SK-N-SH (cell line): Measurements from ENCODE around the gene CKS1B. TPM values are rescaled to one million over a fixed set of nuclear protein-coding genes. Genes with fewer than 3 reads are reported as not detected.

ENCODE experiments used
- CTCF ChIA-PET: fragments of 300-600, 350-600 bp; formaldehyde crosslinking; extraction: SDS; loops from one replicate; lab custom pipeline; 2021; lab: Yijun Ruan, JAX
- POLR2A ChIA-PET: fragments of 350-600 bp; sonication (Branson Sonifier 250); formaldehyde crosslinking; extraction: SDS; loops from one replicate; lab custom pipeline; 2020; ENCODE audit warnings: antibody characterized with exemption, inconsistent platforms; lab: Yijun Ruan, JAX
- DNase-seq: peaks from one replicate; pipeline ENCODE4 v3.0.0; 2012
- H2AFZ ChIP-seq: fragments of 200-600 bp; sonication (generic); 2 replicates; pipeline ENCODE4 v1.8.1; 2016; ENCODE audit warnings: antibody characterized with exemption, mild to moderate bottlenecking, low read depth
- H3F3A ChIP-seq: fragments of 200-600 bp; sonication (generic); replicated peaks from 2 replicates; pipeline ENCODE3; 2016; ENCODE audit warnings: antibody characterized with exemption, mild to moderate bottlenecking; ENCODE audit not compliant: insufficient read depth
- H3K27ac ChIP-seq, 2 experiments: fragments of 200-500 bp in 1 of 2; fragments of 200-600 bp in 1 of 2; sonication (Bioruptor generic) in 1 of 2; sonication (generic), shearing (Covaris generic) in 1 of 2; 2 replicates each; pipeline versions ENCODE4 v1.5.1 to v1.6.1; 2014 to 2016; ENCODE audit warnings: low read depth in 2 of 2, inconsistent platforms in 1 of 2, low read length in 1 of 2, mild to moderate bottlenecking in 1 of 2, mixed read lengths in 1 of 2
- H3K27me3 ChIP-seq: fragments of 200-600 bp; sonication (generic), shearing (Covaris generic); 2 replicates; pipeline ENCODE4 v1.6.1; 2016; ENCODE audit warnings: mixed run types; ENCODE audit not compliant: insufficient read depth
- H3K36me3 ChIP-seq, 2 experiments: fragments of 200-500 bp in 1 of 2; fragments of 200-600 bp in 1 of 2; sonication (Bioruptor generic) in 1 of 2; sonication (generic) in 1 of 2; replicated peaks in 1 of 2; 2 replicates each; pipeline versions ENCODE3 to v1.5.1; 2014 to 2016; ENCODE audit warnings: low read length in 1 of 2, mild to moderate bottlenecking in 1 of 2; ENCODE audit not compliant: insufficient read depth in 2 of 2, control insufficient read depth in 1 of 2
- H3K4me1 ChIP-seq, 2 experiments: fragments of 200-500 bp in 1 of 2; fragments of 200-600 bp in 1 of 2; sonication (Bioruptor generic) in 1 of 2; sonication (generic), shearing (Covaris generic) in 1 of 2; 2 replicates each; pipeline versions ENCODE4 v1.5.1 to v1.6.1; 2014 to 2016; ENCODE audit warnings: low read depth in 1 of 2, low read length in 1 of 2, mixed run types in 1 of 2; ENCODE audit not compliant: insufficient read depth in 2 of 2, control insufficient read depth in 1 of 2
- H3K4me2 ChIP-seq: fragments of 200-600 bp; sonication (generic), shearing (Covaris generic); 2 replicates; pipeline ENCODE4 v1.6.1; 2017; ENCODE audit warnings: mixed run types
- H3K4me3 ChIP-seq, 2 experiments: fragments of 200-500 bp in 1 of 2; fragments of 200-600 bp in 1 of 2; sonication (Bioruptor generic) in 1 of 2; sonication (generic), shearing (Covaris generic) in 1 of 2; 2 replicates each; pipeline versions ENCODE4 v1.5.1 to v1.8.1; 2014 to 2016; ENCODE audit warnings: low read depth in 2 of 2, inconsistent platforms in 1 of 2, low read length in 1 of 2, mild to moderate bottlenecking in 1 of 2, mixed read lengths in 1 of 2, moderate library complexity in 1 of 2
- H3K79me2 ChIP-seq: fragments of 200-600 bp; sonication (generic); 2 replicates; pipeline ENCODE4 v1.8.1; 2017; ENCODE audit warnings: mild to moderate bottlenecking; ENCODE audit not compliant: insufficient read depth
- H3K9ac ChIP-seq: fragments of 200-600 bp; sonication (generic); 2 replicates; pipeline ENCODE4 v1.6.1; 2017; ENCODE audit warnings: mixed run types
- H3K9me2 ChIP-seq: fragments of 200-600 bp; sonication (generic); 2 replicates; pipeline ENCODE4 v1.6.1; 2017; ENCODE audit warnings: mixed run types
- H3K9me3 ChIP-seq: fragments of 200-600 bp; sonication (generic); 2 replicates; pipeline ENCODE4 v1.6.1; 2017; ENCODE audit warnings: mixed run types, mild to moderate bottlenecking, moderate library complexity
- H4K20me1 ChIP-seq: fragments of 200-600 bp; sonication (generic); 2 replicates; pipeline ENCODE4 v1.6.1; 2017; ENCODE audit warnings: mild to moderate bottlenecking, mixed run types; ENCODE audit not compliant: insufficient read depth
- ELF1 ChIP-seq: IDR thresholded peaks from 2 replicates; pipeline ENCODE4 v1.4.0; 2012
- GABPA ChIP-seq: IDR thresholded peaks from 2 replicates; pipeline ENCODE4 v1.4.0; 2012; ENCODE audit warnings: low read depth, mild to moderate bottlenecking
- GATA2 ChIP-seq: sonication (generic); formaldehyde crosslinking; IDR thresholded peaks from 2 replicates; pipeline ENCODE4 v1.5.0; 2020; ENCODE audit warnings: mild to moderate bottlenecking, missing genetic modification reagents
- IRF3 ChIP-seq: fragments of 150-350 bp; IDR thresholded peaks from 2 replicates; pipeline ENCODE4 v1.6.1; 2016; ENCODE audit warnings: mild to moderate bottlenecking, low read depth, low read length
- RFX5 ChIP-seq: IDR thresholded peaks from 2 replicates; pipeline ENCODE4 v1.6.1; 2012; ENCODE audit warnings: mild to moderate bottlenecking, improper control_type of control experiment, low read length
- YY1 ChIP-seq: IDR thresholded peaks from 2 replicates; pipeline ENCODE4 v1.4.0; 2012; ENCODE audit warnings: low read depth, mild to moderate bottlenecking
- WGBS: methylation state at CpG from one replicate; pipeline ENCODE4 v1.1.6; 2017; ENCODE audit warnings: low lambda C conversion rate; 5-methylcytosine and 5-hydroxymethylcytosine counted together
- polyA plus RNA-seq, 3 experiments: library from polyadenylated mRNA; depleted of rRNA; stranded (reverse); fragments of >200 nt; gene quantifications; 2 replicates each; pipeline ENCODE4 v1.2.3, GENCODE V29; 2012
- TF ChIP-seq, protein P1 (sequence below): fragments of 200-600 bp; sonication (generic); IDR thresholded peaks from 2 replicates; pipeline ENCODE4 v1.6.1; 2017; ENCODE audit warnings: antibody characterized with exemption, mild to moderate bottlenecking, moderate library complexity
- TF ChIP-seq, protein P2 (sequence below): IDR thresholded peaks from 2 replicates; pipeline ENCODE4 v1.4.0; 2012; ENCODE audit warnings: low read depth, borderline replicate concordance

Gene CKS1B
- polyA plus RNA-seq, 1 of the 3 experiments (the other 2 are of a cell fraction), result 308 TPM

GRCh38 chr1:155006601-155007101, 32.2 kb downstream of the CKS1B start:
- CTCF ChIA-PET, result interaction anchor here (1.3 to 4.4 kb wide), 4 partner anchors 10 to 85 kb away, joined by 5 to 37 read pairs (median 8); partner anchors contain the start of gene ADAM15
- 68% methylated on average over 2 of the region's 2 CpGs for WGBS

GRCh38 chr1:155007251-155007828, 32.9 kb downstream of the CKS1B start:
- Histone ChIP-seq H3K4me2 (no peak overlapping the region), H3K27me3 (no peaks in the 10 kb centered on the region), H3F3A (peaks cover 8% of the 10 kb centered on the region), H3K4me1 (peaks cover 10 to 27% of the 10 kb centered on the region in 2 experiments), H3K36me3 (peaks cover 0 to 5% of the 10 kb centered on the region in 2 experiments), H3K79me2 (peaks cover 33% of the 10 kb centered on the region), H3K27ac (no peak overlapping the region), H4K20me1 (peaks cover 3% of the 10 kb centered on the region; the same call in 1 of the 2 replicates)
- CTCF ChIA-PET, result interaction anchor here (1.1 to 4.4 kb wide), 7 partner anchors 8 to 84 kb away, joined by 3 to 37 read pairs (median 6); partner anchors contain the start of gene ADAM15
- no peak for DNase-seq
- 97% methylated on average over 4 of the region's 6 CpGs for WGBS
- no peak for TF ChIP-seq GABPA
- no peak for TF ChIP-seq RFX5
- TF ChIP-seq, all 33 proteins: peak for 0
- no peaks in the 10 kb centered on the region for H3K9me3 ChIP-seq
- H3K9ac ChIP-seq, result no peak overlapping the region
- no peak overlapping the region for H2AFZ ChIP-seq
- H3K4me3 ChIP-seq, result no peak overlapping the region
- POLR2A ChIA-PET, result no interaction called here
- no peaks in the 10 kb centered on the region for H3K9me2 ChIP-seq

More at GRCh38 chr1:155006601-155007101, 32.2 kb downstream of the CKS1B start:
- Histone ChIP-seq H3K4me1 (peaks cover 10 to 20% of the 10 kb centered on the region in 2 experiments), H3K79me2 (peaks cover 35% of the 10 kb centered on the region), H3K4me3 (no peak overlapping the region), H3K27me3 (no peaks in the 10 kb centered on the region), H3K9ac (no peak overlapping the region), H3K9me3 (no peaks in the 10 kb centered on the region), H3K9me2 (no peaks in the 10 kb centered on the region), H3K36me3 (peaks cover 0 to 5% of the 10 kb centered on the region in 2 experiments), H4K20me1 (peaks cover 3% of the 10 kb centered on the region; the same call in 1 of the 2 replicates), H2AFZ (no peak overlapping the region), H3F3A (peaks cover 8% of the 10 kb centered on the region), H3K27ac (no peak overlapping the region), H3K4me2 (no peak overlapping the region)
- TF ChIP-seq ELF1 (no peak), RFX5 (no peak), YY1 (no peak), IRF3 (no peak), GATA2 (CRISPR knock-in tag) (no peak)
- TF ChIP-seq, protein P1, sequence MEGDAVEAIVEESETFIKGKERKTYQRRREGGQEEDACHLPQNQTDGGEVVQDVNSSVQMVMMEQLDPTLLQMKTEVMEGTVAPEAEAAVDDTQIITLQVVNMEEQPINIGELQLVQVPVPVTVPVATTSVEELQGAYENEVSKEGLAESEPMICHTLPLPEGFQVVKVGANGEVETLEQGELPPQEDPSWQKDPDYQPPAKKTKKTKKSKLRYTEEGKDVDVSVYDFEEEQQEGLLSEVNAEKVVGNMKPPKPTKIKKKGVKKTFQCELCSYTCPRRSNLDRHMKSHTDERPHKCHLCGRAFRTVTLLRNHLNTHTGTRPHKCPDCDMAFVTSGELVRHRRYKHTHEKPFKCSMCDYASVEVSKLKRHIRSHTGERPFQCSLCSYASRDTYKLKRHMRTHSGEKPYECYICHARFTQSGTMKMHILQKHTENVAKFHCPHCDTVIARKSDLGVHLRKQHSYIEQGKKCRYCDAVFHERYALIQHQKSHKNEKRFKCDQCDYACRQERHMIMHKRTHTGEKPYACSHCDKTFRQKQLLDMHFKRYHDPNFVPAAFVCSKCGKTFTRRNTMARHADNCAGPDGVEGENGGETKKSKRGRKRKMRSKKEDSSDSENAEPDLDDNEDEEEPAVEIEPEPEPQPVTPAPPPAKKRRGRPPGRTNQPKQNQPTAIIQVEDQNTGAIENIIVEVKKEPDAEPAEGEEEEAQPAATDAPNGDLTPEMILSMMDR, result no peak
- TF ChIP-seq, protein P2, sequence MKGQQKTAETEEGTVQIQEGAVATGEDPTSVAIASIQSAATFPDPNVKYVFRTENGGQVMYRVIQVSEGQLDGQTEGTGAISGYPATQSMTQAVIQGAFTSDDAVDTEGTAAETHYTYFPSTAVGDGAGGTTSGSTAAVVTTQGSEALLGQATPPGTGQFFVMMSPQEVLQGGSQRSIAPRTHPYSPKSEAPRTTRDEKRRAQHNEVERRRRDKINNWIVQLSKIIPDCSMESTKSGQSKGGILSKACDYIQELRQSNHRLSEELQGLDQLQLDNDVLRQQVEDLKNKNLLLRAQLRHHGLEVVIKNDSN, result no peak
- POLR2A ChIA-PET, result no interaction called here
- no peak for DNase-seq
